G401.6 (cell line): Measurements from ENCODE around the gene RGS7.
"Not testable (repeated sequence)": the region's sequence is repeated elsewhere in the genome, so short reads cannot be mapped to it uniquely, and the experiment has no call there.

Source experiments
- FAIRE-seq: peaks from 2 replicates; lab custom pipeline; 2012; peaks lifted over from hg19 to GRCh38; lab: Jason Lieb, UNC

Gene RGS7

GRCh38 chr1:241331328-241332036, 25.5 kb downstream of the RGS7 start:
- FAIRE-seq, result no peak

DNA sequence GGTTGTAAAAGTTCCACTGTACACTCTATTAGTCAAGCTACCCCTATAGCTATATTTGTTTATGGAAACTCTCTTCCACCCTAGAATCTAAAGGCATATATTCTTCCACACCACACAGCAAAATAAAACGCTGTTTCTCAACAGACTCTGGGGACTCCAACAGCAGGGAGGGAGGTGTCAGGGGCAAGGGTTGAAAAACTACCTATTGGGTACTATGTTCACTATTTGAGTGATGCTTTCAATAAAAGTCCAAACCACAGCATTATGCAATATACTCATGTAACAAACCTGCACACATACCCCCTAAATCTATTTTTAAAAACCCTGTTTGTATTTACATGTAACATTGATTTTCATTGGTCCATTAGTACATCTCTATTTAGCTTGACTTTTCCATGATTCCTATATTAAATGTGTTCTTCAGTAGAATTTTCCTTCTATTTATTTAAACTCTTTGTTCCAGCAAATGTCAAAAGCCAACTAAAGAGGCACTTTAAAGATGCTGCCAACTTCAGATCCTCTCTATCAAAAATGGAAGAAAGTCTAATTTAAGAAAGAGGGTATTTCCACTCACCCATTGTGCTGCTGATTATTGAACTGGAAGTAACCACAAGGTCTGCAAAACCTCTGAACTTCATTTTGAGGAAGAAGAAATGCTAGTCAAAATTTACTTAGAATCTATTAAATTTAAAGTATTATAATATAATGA, 26.2 kb downstream of the RGS7 start:
- FAIRE-seq, result no peak

- FAIRE-seq, result no peak
These were observed 31.5 kb downstream of the RGS7 start for GRCh38 chr1:241325456-241325855.

DNA sequence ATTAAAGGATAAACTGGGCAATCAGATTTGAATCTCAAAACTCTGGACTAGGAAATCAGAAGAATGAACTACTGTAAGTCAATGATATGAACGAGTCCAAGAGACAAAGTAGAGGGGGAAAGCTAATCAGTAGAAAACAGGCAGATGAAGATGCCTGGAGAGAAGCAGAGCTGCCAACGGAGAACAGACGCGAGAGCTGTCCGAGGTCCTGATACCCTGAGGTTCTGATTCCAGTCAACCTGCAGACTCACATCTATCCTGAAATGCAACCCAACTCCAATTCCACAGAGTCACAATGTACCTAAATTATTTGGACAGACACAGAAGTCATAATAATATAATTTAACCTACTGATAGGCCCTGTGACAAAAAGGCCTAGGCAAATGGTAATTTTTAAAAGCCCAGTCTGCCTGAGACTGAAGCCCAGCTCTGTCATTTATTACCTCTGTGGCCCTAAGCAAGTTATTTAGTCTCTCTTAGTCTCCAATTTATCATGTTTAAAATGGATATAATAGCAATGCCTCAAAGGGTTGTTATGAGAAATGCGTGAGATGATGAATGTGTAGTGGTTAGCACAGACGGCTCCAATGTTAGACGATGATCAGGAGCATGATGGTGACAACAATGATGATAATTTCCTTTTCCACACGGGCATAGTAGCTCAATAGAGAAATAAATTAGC, 33.4 kb downstream of the RGS7 start:
- no peak for FAIRE-seq

GRCh38 chr1:241317676-241318075, 39.3 kb downstream of the RGS7 start:
- no peak for FAIRE-seq

DNA sequence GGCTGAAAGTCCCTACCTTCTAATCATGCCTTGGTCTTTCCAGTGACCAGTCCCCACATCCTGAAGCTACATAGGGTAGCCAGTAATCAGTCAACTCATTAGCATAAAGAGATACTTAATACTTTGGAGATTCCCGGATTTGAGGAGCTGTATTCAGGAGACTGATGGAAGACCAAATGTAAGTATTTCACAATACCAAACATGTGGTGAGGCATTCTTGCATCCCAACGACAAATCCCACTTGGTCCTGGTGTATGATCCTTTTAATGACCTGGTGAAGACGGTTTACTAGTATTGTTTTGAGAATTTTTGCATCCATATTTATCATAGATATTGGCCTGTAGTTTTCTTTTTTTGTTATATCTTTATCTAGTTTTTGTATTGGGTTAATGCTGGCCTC, 40.6 kb downstream of the RGS7 start:
- no peak for FAIRE-seq

DNA sequence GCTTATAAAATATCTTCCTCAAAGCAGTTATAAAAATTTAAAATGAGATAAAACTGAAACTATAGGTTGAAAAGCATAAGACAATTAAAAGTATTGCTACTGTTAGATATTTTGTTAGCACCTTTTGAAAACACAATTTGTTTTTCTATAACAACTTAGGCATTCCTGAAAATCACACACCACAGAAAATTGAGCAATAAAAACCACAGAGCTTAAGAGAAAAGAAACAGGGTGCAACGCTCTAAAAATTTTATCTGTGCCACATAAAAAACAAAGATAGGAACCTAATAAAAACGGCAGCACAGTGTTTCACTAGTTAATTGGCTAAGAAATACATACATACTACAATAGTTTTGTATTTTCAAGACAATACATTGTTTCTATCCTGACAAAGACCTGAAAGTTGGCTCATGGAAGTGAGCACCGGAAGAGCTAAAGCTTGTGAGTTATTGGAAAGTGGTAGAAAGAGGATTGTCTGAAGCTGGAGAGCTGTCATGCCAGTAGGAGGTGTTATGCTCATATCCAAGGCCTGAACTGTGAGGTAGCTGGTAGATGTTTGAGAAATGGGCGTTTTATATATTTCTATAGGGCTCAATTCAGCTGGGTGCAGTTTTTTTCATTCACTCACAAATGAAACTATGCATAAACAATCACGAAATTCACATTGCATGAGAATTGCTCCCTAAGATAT, 45.8 kb downstream of the RGS7 start:
- FAIRE-seq, result no peak

- no peak for FAIRE-seq
These were observed 46.6 kb downstream of the RGS7 start for GRCh38 chr1:241310451-241310850.

DNA sequence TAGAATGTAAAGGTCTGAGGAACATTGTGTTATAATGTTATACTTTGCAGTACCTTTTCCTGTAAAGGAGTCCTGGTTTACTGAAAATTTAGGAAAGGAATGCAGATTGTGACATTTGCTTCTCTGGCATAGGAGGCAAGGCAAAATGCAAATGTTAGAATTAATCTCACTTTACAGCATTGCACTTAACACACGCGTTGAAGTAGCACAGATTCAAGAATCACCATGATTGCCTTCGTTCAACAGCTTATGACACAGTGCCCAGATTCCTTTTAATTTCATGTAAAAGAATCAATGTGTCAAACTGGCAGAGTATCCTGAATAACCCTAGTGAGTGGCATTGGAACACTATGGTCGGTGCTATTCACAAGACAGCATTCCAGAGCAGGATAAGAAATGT, 47.4 kb downstream of the RGS7 start:
- no peak for FAIRE-seq

DNA sequence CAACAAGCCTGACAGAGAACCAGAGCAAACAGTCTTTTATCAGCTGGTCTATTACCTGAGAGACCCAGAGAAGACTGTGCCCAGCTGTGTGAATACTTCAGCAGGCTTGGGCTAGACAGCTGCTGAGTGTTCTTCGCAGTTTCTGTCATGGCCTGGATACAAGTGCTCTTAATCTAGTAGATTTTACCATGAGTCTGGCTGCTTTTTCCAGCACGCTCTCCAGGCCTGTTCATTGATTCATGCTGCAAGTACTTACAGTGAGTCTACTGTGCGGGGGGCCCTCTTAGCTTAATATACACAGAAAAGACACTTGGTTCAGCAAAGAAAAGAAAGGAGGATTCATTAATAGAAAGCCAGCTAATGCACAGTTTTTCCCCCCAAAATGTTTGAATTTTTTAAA, 48.5 kb downstream of the RGS7 start:
- FAIRE-seq, result no peak

DNA sequence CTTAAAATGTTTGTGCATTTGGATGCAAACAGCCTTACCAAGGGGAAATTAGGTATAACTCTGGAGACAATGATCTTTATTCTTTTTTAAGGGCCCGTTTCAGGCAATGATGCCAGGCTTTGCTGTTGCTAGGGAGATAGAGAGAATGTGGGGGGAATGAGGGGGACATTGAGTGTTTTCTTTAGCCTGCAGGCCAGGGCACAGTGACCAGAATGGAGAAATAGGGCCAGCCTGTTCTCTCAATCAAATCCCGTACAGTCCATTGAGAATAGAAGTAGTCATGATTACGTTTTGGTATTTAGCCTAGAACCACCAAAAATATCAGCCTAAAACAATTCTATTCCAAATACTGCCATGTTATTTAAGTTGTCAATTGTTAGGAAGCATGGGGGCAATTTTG, 49.0 kb downstream of the RGS7 start:
- FAIRE-seq, result no peak

- no peak for FAIRE-seq
These were observed 50.7 kb downstream of the RGS7 start for GRCh38 chr1:241306125-241306790.

GRCh38 chr1:241302024-241302423, 55.0 kb downstream of the RGS7 start:
- FAIRE-seq, result not testable (repeated sequence)

DNA sequence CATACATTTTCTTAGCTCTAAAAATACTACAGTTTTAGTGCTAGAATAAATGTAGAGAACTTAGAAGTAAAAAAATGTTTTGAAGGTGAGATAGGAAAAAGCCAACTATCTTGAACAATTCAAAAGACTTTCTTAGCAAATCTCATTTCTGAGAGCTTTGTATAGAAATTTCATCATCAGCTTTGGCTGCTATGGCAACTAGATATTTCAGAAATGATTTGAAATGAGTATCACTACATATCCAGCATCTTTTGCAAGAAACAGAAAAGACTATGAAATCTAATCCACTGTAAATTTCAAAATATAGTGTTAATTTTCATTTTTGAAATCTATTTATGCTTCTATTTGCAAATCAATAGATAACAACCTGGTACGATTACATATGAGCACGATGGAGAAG, 57.7 kb downstream of the RGS7 start:
- no peak for FAIRE-seq

- FAIRE-seq, result no peak
These were observed 64.0 kb downstream of the RGS7 start for GRCh38 chr1:241292973-241293372.

GRCh38 chr1:241291548-241291947, 65.5 kb downstream of the RGS7 start:
- not testable (repeated sequence) for FAIRE-seq

- FAIRE-seq, result no peak
These were observed 70.5 kb downstream of the RGS7 start for GRCh38 chr1:241286486-241286885.

GRCh38 chr1:241276391-241276790, 80.6 kb downstream of the RGS7 start:
- no peak for FAIRE-seq

DNA sequence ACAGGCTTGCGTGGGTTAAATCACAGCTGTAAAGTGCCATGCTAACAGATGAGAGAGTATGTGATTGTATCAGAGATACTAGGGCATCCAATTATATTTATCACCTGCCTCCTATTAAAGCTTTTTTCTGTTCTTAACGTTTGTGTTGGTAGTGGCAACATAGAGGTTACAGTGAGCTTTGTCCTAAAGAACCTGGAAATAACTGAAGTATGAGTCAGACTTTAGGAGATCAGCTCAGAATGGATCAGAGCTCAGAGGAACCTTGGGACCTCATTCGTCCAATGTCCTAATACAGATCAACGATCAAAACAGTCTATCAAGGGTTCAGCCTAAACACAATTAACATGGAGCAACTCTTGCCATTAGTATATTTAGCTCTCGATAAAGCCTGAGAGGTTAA, 81.0 kb downstream of the RGS7 start:
- FAIRE-seq, result no peak

GRCh38 chr1:241275226-241275625, 81.8 kb downstream of the RGS7 start:
- no peak for FAIRE-seq

- no peak for FAIRE-seq
These were observed 82.3 kb downstream of the RGS7 start for GRCh38 chr1:241274693-241275092.

DNA sequence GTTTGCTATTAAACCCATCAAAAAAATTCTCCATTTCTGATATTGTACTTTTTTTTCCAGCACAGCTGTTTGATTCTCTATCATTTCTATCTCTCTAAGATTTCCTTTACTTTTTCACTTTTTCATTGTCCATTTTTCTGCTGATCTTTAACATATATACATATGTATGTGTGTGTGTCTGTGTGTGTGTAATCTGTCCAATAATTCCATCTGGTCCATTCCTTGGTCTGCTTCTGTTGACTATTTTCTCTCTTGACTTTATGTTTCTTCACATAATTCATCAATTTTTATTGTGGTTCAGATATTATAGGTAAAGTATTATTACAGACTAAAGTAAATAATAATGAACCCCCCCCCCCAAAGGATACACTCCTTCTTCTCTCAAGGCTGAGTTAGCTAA, 84.2 kb downstream of the RGS7 start:
- no peak for FAIRE-seq
